WERI-Rb-1 (cell line): ENCODE measurements around the gene STAMBP.

Source experiments
- DNase-seq: peaks from one replicate; pipeline ENCODE4 v3.0.0-alpha.2; 2020
- H3K27ac ChIP-seq: fragments of 250-450 bp; sonication (Bioruptor Pico); 2 replicates; pipeline ENCODE4 v1.5.1; 2020; ENCODE audit warnings: mild to moderate bottlenecking, moderate library complexity
- H3K27me3 ChIP-seq: fragments of 250-450 bp; sonication (Bioruptor Pico); 2 replicates; pipeline ENCODE4 v1.5.1; 2021; ENCODE audit warnings: mild to moderate bottlenecking, low read depth, moderate library complexity; ENCODE audit not compliant: insufficient read depth, severe bottlenecking
- H3K36me3 ChIP-seq: fragments of 250-450 bp; sonication (Bioruptor Pico); 2 replicates; pipeline ENCODE4 v1.5.1; 2020; ENCODE audit warnings: mild to moderate bottlenecking, moderate library complexity
- H3K4me3 ChIP-seq: 2 replicates; pipeline ENCODE4 v1.5.1; 2011; ENCODE audit warnings: low read depth, mild to moderate bottlenecking, control low read depth, low read length
- H3K9me3 ChIP-seq: fragments of 250-450 bp; sonication (Bioruptor Pico); 2 replicates; pipeline ENCODE4 v1.5.1; 2021; ENCODE audit warnings: mild to moderate bottlenecking, moderate library complexity; ENCODE audit not compliant: severe bottlenecking
- TF ChIP-seq, protein P1 (sequence below): IDR thresholded peaks from 2 replicates; pipeline ENCODE4 v1.5.1; 2011; ENCODE audit warnings: low read depth, mild to moderate bottlenecking, control low read depth, inconsistent platforms, low read length

Gene STAMBP

DNA sequence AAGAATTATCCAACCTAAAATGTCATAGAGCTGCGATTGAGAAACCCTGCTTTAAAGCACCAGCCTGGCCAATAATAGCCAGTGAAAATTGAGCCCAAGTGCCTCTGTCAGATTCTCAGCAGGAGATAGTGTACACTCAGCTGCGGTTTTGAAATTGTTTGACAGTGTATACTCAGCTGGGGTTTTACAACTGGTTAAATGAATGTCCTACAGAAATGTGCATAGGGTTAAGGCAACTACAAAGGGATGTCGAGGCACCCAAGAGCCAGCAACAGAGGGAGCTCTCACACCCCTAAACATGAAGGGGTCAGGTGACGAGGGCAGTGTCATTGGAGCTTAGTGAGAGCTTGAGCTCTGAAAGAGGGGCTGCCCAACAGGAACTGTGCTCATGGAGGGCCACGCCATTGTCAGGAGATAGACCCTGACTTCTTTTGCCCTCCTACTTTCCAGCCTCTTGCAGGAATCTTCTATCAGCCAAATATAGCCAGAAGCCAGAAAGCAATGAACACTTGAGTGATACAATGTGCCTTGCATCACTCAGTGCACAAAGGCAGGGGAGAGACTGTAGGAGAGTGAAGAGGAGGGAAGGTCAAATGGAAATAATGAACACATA lies 79.2 kb downstream of the STAMBP start:
- H3K27ac ChIP-seq: no peak overlapping the region
- H3K9me3 ChIP-seq: no peaks in the 10 kb centered on the region
- H3K27me3 ChIP-seq: no peaks in the 10 kb centered on the region
- H3K4me3 ChIP-seq: no peak overlapping the region
- peak; percentile 56 for DNase-seq
- TF ChIP-seq, protein P1, sequence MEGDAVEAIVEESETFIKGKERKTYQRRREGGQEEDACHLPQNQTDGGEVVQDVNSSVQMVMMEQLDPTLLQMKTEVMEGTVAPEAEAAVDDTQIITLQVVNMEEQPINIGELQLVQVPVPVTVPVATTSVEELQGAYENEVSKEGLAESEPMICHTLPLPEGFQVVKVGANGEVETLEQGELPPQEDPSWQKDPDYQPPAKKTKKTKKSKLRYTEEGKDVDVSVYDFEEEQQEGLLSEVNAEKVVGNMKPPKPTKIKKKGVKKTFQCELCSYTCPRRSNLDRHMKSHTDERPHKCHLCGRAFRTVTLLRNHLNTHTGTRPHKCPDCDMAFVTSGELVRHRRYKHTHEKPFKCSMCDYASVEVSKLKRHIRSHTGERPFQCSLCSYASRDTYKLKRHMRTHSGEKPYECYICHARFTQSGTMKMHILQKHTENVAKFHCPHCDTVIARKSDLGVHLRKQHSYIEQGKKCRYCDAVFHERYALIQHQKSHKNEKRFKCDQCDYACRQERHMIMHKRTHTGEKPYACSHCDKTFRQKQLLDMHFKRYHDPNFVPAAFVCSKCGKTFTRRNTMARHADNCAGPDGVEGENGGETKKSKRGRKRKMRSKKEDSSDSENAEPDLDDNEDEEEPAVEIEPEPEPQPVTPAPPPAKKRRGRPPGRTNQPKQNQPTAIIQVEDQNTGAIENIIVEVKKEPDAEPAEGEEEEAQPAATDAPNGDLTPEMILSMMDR: peak; percentile 79
- H3K36me3 ChIP-seq: no peaks in the 10 kb centered on the region

DNA sequence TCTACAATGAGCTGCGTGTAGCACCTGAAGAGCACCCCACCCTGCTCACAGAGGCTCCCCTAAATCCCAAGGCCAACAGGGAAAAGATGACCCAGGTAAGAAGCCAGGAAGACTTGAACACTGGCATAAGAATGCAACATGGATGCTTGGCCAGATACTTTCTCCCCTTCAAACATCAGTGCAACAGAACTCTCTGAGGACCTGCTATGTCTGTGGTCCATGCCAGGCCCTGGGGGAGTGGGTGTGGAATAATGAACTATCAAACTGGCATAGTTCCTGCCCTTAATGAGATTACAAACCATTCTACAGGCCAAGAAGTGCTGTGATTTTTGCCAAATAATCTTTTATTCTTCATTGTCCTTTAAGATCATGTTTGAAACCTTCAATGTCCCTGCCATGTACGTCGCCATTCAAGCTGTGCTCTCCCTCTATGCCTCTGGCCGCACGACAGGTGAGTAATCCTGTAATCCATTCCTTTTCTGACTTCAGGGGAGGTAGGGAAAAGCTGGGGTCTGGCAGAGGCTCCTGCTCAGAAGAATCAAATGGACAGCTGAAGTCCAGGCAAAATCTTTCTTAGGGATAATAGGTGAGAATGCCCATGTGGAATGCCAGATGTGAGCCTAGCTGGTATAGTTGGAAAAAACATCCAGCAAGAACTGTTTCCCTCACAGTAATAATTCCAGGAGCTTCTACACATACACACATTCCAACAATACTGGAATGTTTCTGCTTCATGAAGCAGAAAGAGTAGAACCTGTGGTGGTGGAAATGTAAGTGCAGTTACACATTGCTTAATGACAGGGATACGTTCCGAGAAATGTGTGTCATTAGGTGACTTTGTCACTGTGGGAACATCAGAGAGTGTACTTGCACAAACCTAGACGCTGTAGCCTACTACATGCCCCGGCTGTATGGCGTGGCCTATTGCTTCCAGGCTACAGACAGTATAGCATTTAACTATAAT lies 80.2 kb downstream of the STAMBP start:
- Histone ChIP-seq H3K9me3 (no peaks in the 10 kb centered on the region), H3K27me3 (no peaks in the 10 kb centered on the region), H3K4me3 (no peak overlapping the region), H3K27ac (no peak overlapping the region), H3K36me3 (no peaks in the 10 kb centered on the region)
- DNase-seq: no peak
- TF ChIP-seq, protein P1: no peak

DNA sequence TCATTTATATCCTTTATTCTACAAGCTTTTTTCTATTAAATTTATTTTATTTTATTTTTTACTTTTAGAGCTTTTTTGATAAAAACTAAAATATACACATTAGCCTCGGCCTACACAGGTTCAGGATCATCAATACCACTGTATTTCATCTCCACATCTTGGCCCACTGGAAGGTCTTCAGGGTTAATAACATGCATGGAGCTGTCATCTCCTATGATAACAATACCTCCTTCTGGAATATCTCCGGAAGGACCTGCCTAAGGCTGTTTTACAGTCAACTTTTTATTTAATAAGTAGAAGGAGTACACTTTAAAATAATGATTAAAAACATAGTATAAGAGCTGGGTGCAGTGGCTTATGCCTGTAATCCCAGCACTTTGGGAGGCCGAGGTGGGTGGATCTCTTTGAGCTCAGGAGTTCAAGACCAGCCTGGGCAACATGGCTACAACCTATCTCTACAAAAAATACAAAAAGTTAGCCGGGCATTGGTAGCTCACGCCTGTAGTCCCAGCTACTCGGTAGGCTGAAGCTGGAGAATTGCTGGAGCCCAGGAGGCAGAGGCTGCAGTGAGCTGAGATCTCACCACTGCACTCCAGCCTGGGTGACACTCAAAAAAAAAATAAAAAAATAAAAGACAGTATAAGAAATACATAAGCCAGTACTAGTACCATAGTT lies 82.2 kb downstream of the STAMBP start:
- Histone ChIP-seq H3K27me3 (no peaks in the 10 kb centered on the region), H3K4me3 (no peak overlapping the region), H3K27ac (no peak overlapping the region), H3K36me3 (no peaks in the 10 kb centered on the region), H3K9me3 (no peaks in the 10 kb centered on the region)
- no peak for DNase-seq
- TF ChIP-seq, protein P1: no peak

DNA sequence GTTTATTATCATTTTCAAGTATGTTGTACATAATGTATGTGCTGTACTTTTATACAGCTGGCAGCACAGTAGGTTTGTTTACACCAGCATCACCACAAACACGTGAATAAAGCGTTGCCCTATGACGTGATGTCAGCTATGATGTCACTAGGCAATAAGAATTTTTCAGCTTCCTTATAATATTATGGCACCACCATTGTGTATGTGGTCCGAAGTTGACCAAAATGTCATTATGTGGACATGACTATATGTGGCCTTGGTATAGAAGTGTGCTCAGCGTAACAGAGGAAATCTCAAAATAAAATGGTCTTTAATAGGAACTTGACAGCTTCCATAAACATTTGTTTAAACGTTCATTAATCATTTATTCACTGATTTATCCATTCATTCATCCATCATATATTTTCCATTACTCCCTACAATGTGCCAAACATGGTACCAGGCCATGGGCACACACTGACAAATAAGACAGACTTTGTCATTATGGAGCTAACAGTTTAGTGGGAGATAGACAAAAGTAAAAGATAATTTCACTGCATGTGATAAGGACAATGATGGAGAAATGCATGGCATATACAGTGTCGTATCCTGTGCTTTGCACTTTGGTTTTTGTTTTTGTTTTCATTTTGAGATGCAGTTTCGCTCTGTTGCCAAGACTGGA lies 82.9 kb downstream of the STAMBP start:
- TF ChIP-seq, protein P1: no peak
- DNase-seq: no peak

DNA sequence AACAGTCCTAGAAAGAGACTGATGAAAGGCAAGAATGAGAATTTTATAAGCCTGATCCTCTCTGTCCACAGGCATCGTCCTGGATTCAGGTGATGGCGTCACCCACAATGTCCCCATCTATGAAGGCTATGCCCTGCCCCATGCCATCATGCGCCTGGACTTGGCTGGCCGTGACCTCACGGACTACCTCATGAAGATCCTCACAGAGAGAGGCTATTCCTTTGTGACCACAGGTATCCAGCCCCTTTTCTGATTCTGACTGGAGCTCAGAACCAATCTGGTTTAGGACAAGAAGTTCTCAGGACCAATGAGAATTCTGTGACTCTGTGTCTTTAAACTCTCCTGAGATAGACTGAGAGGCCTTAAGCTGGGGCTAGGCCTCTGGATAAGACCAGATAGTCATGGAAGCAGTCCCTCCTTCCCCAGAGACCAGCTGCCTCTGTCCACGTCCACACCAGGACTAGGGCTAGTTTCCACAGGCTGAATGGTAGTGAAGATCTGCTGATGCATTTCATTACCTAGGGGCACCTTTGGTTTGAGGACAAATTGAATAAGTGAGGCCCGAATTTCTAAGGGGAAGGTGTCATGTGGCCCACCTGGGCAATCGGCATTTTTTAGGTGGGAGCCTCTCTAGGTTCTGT lies 84.8 kb downstream of the STAMBP start:
- no peak overlapping the region for H3K4me3 ChIP-seq
- no peaks in the 10 kb centered on the region for H3K36me3 ChIP-seq
- H3K27me3 ChIP-seq: no peaks in the 10 kb centered on the region
- DNase-seq: no peak
- TF ChIP-seq, protein P1: no peak
- H3K9me3 ChIP-seq: no peaks in the 10 kb centered on the region
- no peak overlapping the region for H3K27ac ChIP-seq

More for the DNA sequence above, 82.9 kb downstream of the STAMBP start:
- H3K36me3 ChIP-seq: no peaks in the 10 kb centered on the region
- no peak overlapping the region for H3K27ac ChIP-seq
- H3K27me3 ChIP-seq: no peaks in the 10 kb centered on the region
- H3K9me3 ChIP-seq: no peaks in the 10 kb centered on the region
- no peak overlapping the region for H3K4me3 ChIP-seq
